Endothelial cell of umbilical vein (primary cell): ENCODE data around the gene KBTBD13. TPM values are rescaled to one million over a fixed set of nuclear protein-coding genes. Genes with fewer than 3 reads are reported as not detected.

Source experiments
- BruUV-seq: library from RNA; stranded (reverse); fragments of 400-500 nt; replicated peaks from 2 replicates; lab custom pipeline; 2021; lab: Mats Ljungman, UMichigan
- CTCF ChIA-PET: fragments of 300-600, 350-600 bp; sonication (Branson Sonifier 250); formaldehyde crosslinking; loops from one replicate; lab custom pipeline; 2021; ENCODE audit warnings: antibody characterized with exemption, inconsistent platforms; lab: Charles Lee
- POLR2A ChIA-PET: fragments of 300-600, 350-600 bp; sonication (Branson Sonifier 250); formaldehyde crosslinking; loops from one replicate; lab custom pipeline; 2021; ENCODE audit warnings: antibody characterized with exemption, inconsistent platforms; lab: Charles Lee
- DNase-seq: peaks from one replicate; pipeline ENCODE4 v3.0.0-alpha.2; 2011; ENCODE audit warnings: low read depth, low spot score
- FAIRE-seq: peaks from 2 replicates; lab custom pipeline; 2011; peaks lifted over from hg19 to GRCh38; lab: Jason Lieb, UNC
- H2AFZ ChIP-seq: 2 replicates; pipeline ENCODE4 v1.6.0; 2012; ENCODE audit warnings: low read depth, low read length, control low read depth, inconsistent platforms
- H3K27ac ChIP-seq: 2 replicates; pipeline ENCODE4 v1.5.1; 2011; ENCODE audit warnings: low read depth, mild to moderate bottlenecking, control low read depth, low read length, moderate library complexity; ENCODE audit not compliant: insufficient read depth
- H3K27me3 ChIP-seq, 2 experiments: 2 replicates each; pipeline versions ENCODE4 v1.6.0 to v1.6.1; 2011; ENCODE audit warnings: low read length in 2 of 2, mixed read lengths in 1 of 2; ENCODE audit not compliant: control insufficient read depth in 2 of 2, insufficient read depth in 2 of 2
- H3K36me3 ChIP-seq, 2 experiments: 2 replicates in 1 of 2; 3 replicates in 1 of 2; pipeline ENCODE4 v1.5.1; 2011; ENCODE audit warnings: low read length in 2 of 2, mild to moderate bottlenecking in 1 of 2, moderate library complexity in 1 of 2; ENCODE audit not compliant: control insufficient read depth in 2 of 2, insufficient read depth in 2 of 2; ENCODE audit errors: extremely low read depth in 1 of 2
- H3K4me1 ChIP-seq: 3 replicates; pipeline ENCODE4 v1.5.1; 2011; ENCODE audit warnings: mild to moderate bottlenecking, low read length; ENCODE audit not compliant: control insufficient read depth, insufficient read depth; ENCODE audit errors: extremely low read depth
- H3K4me2 ChIP-seq: 2 replicates; pipeline ENCODE4 v1.6.1; 2011; ENCODE audit warnings: low read length, control low read depth, mixed read lengths; ENCODE audit not compliant: insufficient read depth
- H3K4me3 ChIP-seq, 3 experiments: fragments of 200-600 bp in 1 of 3; sonication (generic), shearing (Covaris generic) in 1 of 3; replicated peaks in 1 of 3; 2 replicates each; pipeline ENCODE4 v1.5.1; 2011 to 2016; ENCODE audit warnings: control low read depth in 3 of 3, low read length in 3 of 3, mild to moderate bottlenecking in 2 of 3, inconsistent platforms in 1 of 3, low read depth in 1 of 3, moderate library complexity in 1 of 3; ENCODE audit not compliant: insufficient read depth in 1 of 3
- H3K79me2 ChIP-seq: 2 replicates; pipeline ENCODE4 v1.6.0; 2012; ENCODE audit warnings: low read length, inconsistent platforms; ENCODE audit not compliant: control insufficient read depth, insufficient read depth
- H3K9ac ChIP-seq: replicated peaks from 2 replicates; pipeline ENCODE3; 2011; ENCODE audit warnings: low read length, control low read depth; ENCODE audit not compliant: insufficient read depth; ENCODE audit errors: extremely low read depth
- H3K9me1 ChIP-seq: replicated peaks from 3 replicates; pipeline ENCODE4 v1.6.0; 2011; ENCODE audit warnings: mild to moderate bottlenecking, low read length; ENCODE audit not compliant: control insufficient read depth, insufficient read depth; ENCODE audit errors: extremely low read depth
- H3K9me3 ChIP-seq: replicated peaks from 2 replicates; pipeline ENCODE4 v1.5.1; 2012; ENCODE audit warnings: low read length, inconsistent platforms; ENCODE audit not compliant: control insufficient read depth, insufficient read depth
- H4K20me1 ChIP-seq: replicated peaks from 2 replicates; pipeline ENCODE3; 2011; ENCODE audit warnings: mild to moderate bottlenecking, low read length; ENCODE audit not compliant: control insufficient read depth, insufficient read depth; ENCODE audit errors: extremely low read depth
- CTCF ChIP-seq, 2 donors: IDR thresholded peaks; 1 replicate in 1 of 2; 2 replicates in 1 of 2; pipeline ENCODE4 v1.5.1; 2011; ENCODE audit warnings: low read length in 2 of 2, mild to moderate bottlenecking in 2 of 2, moderate library complexity in 2 of 2, control low read depth in 1 of 2, inconsistent platforms in 1 of 2, low read depth in 1 of 2; ENCODE audit not compliant: insufficient read depth in 1 of 2; ENCODE audit errors: extremely low read depth in 1 of 2
- FOS ChIP-seq: IDR thresholded peaks from 2 replicates; pipeline ENCODE4 v1.6.1; 2011; ENCODE audit warnings: mild to moderate bottlenecking, low read length, moderate library complexity, borderline replicate concordance; ENCODE audit not compliant: insufficient read depth
- dilution Hi-C: fragments of 300-500 bp; cut with MboI; formaldehyde crosslinking; loops from one replicate; pipeline ENCODE4 v1.15.0; 2019; ENCODE audit warnings: low sequenced_read_pairs; ENCODE audit not compliant: extremely low pct_ligation_motif_present
- intact Hi-C: fragments of 100-400 bp; cut with micrococcal nuclease; formaldehyde crosslinking; loops from one replicate; pipeline ENCODE4 v1.10.0; 2022
- polyA plus RNA-seq, 4 experiments: library from polyadenylated mRNA; depleted of rRNA in 3 of 4; stranded (reverse) in 3 of 4; unstranded in 1 of 4; fragments of >200 nt; gene quantifications; 2 replicates each; pipeline versions ENCODE4 v1.2.1 to v1.2.3, GENCODE V29; 2011 to 2012; ENCODE audit warnings: missing spikeins in 1 of 4
- total RNA-seq: library from RNA; stranded (reverse); gene quantifications from 2 replicates; pipeline ENCODE4 v1.2.3, GENCODE V29; 2021

The KBTBD13 gene
- total and polyA plus RNA-seq, 2 donors (not counting 3 experiments of a cell fraction or from before 2014, with no cell fraction given), result not detected

- Histone ChIP-seq H3K9me1 (no peaks in the 10 kb centered on the region), H3K27ac (no peak overlapping the region), H2AFZ (peak overlapping the region; percentile 49), H3K4me3 (no peak overlapping the region), H3K9ac (no peak overlapping the region), H3K4me2 (no peak overlapping the region), H3K27me3 (no peaks in the 10 kb centered on the region), H3K4me1 (peaks cover 8% of the 10 kb centered on the region), H4K20me1 (no peaks in the 10 kb centered on the region), H3K36me3 (no peaks in the 10 kb centered on the region), H3K79me2 (peaks cover 8% of the 10 kb centered on the region), H3K9me3 (no peaks in the 10 kb centered on the region)
- ChIA-PET CTCF (interaction anchor here (0.9 to 3.2 kb wide), 15 partner anchors 10 to 352 kb away, joined by 3 to 65 read pairs (median 5); partner anchors contain the start of genes CLPX and KBTBD13), POLR2A (no interaction called here)
- DNase-seq (peak; percentile 74), FAIRE-seq (peak; percentile 90)
- BruUV-seq, result no TSS peak
- dilution Hi-C loops (no loop called here), intact Hi-C loops (loop anchor here (1.0 to 2.0 kb wide), 5 partner anchors 16 to 302 kb away; no protein-coding TSS in a partner anchor)
- peak; percentile 86 to 94 for TF ChIP-seq CTCF (IDR thresholded peaks at IDR 0.05; ENCODE audit: extremely low read depth in 1 of 2, insufficient read depth in 1 of 2, low read depth in 1 of 2, low read length in 2 of 2)
- TF ChIP-seq FOS, result no peak
Observed at GRCh38 chr15:65032801-65033537, 43.6 kb upstream of the KBTBD13 start.
